Naive thymus-derived CD8-positive, alpha-beta T cell (primary cell): ENCODE measurements around the gene UST. TPM values are rescaled to one million over a fixed set of nuclear protein-coding genes. Genes with fewer than 3 reads are reported as not detected.
A peak's percentile ranks its signal among the peaks of the same experiment; 100 is the strongest.
"Not testable (repeated sequence)": the region's sequence is repeated elsewhere in the genome, so short reads cannot be mapped to it uniquely, and the experiment has no call there.

Experiments used
- ATAC-seq, 2 donors: fragments of 150-1000 bp; cut with Tn5 transposase in 1 of 2; sonication (Bioruptor Pico), chemical (Tn5 transposase) in 1 of 2; 1 replicate in 1 of 2; 2 replicates in 1 of 2; pipeline ENCODE4 v1.10.0; 2021; ENCODE audit warnings: mild to moderate bottlenecking in 2 of 2, moderate library complexity in 2 of 2
- POLR2A ChIA-PET: fragments of 350-600 bp; sonication (Branson Sonifier 250); formaldehyde crosslinking; loops from one replicate; lab custom pipeline; 2021; ENCODE audit warnings: antibody characterized with exemption; lab: Charles Lee
- DNase-seq, 10 donors: peaks; one replicate each; pipeline versions ENCODE4 v3.0.0 to v3.0.0-alpha.2; 2020 to 2022
- H3K27ac Mint-ChIP-seq, 10 donors: one replicate each; pipeline ENCODE4 v1.8.0; 2020 to 2022; ENCODE audit warnings: mild to moderate bottlenecking in 10 of 10, mixed read lengths in 10 of 10, moderate library complexity in 4 of 10, inconsistent platforms in 1 of 10
- H3K27me3 Mint-ChIP-seq, 5 donors: one replicate each; pipeline ENCODE4 v1.8.0; 2021 to 2022; ENCODE audit warnings: mixed read lengths in 5 of 5
- H3K36me3 Mint-ChIP-seq, 3 donors: one replicate each; pipeline ENCODE4 v1.8.0; 2020 to 2022; ENCODE audit warnings: mixed read lengths in 3 of 3, mild to moderate bottlenecking in 2 of 3, inconsistent platforms in 1 of 3
- H3K4me1 Mint-ChIP-seq, 4 donors: one replicate each; pipeline ENCODE4 v1.8.0; 2021 to 2022; ENCODE audit warnings: mixed read lengths in 4 of 4
- H3K4me3 Mint-ChIP-seq, 10 donors: one replicate each; pipeline ENCODE4 v1.8.0; 2020 to 2022; ENCODE audit warnings: mild to moderate bottlenecking in 10 of 10, mixed read lengths in 10 of 10, moderate library complexity in 6 of 10, inconsistent platforms in 1 of 10
- H3K9me3 Mint-ChIP-seq, 9 donors: one replicate each; pipeline ENCODE4 v1.8.0; 2020 to 2022; ENCODE audit warnings: mixed read lengths in 9 of 9, mild to moderate bottlenecking in 3 of 9, inconsistent platforms in 1 of 9, moderate library complexity in 1 of 9
- polyA plus RNA-seq, 3 donors: library from polyadenylated mRNA; unstranded; fragments of 300-500 nt; fragmentation: Illumina TruSeq; gene quantifications; one replicate each; pipeline ENCODE4 v1.2.3, GENCODE V29; 2021
- total RNA-seq, 8 experiments: library from RNA in 2 of 8; stranded (reverse) in 2 of 8; gene quantifications; one replicate each; pipeline ENCODE4 v1.2.3 and lab custom pipeline; 2021 to 2026

Gene UST
- total and polyA plus RNA-seq, 5 experiments from 2014 or later, result 0.08 to 1.4 (median 0.47) TPM

DNA sequence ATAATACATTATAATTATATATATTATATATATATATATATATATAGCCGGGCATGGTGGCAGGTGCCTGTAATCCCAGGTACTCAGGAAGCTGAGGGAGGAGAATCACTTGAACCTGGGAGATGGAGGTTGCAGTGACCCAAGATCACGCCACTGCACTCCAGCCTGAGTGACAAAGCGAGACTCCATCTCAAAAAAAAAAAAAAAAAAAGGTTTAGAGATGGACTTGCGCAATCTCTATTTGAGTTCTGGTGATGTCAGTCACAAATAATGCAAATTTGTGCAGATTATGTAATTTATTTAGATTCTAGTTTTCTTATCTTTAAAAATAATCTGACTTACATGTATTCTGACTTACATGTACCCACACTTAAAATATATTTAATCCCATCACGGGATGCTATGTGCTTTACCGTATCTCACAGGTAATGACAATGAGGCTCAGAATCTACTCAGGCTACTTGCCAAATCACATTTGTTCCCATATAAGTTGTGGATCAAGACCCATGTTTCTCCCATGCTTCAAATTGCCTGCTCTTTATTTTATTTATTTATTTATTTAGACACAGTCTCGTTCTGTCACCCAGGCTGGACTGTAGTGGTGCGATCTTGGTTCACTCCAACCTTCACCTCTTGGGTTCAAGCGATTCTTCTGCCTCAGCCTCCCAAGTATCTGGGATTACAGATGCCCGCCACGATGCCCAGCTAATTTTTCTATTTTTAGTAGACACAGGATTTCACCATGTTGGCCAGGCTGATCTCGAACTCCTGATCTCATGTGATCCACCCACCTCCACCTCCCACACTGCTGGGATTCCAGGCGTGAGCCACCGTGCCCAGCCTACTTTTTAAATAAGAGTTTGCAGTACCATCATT lies 7.6 kb upstream of the UST start:
- no peaks in the 10 kb centered on the region for H3K36me3 Mint-ChIP-seq
- peak in 1 of 10 donors; percentile 15 for DNase-seq
- ATAC-seq, result no peak
- H3K27ac Mint-ChIP-seq, result no peak overlapping the region
- POLR2A ChIA-PET, result no interaction called here
- peaks cover 0 to 4% (median 0%) of the 10 kb centered on the region in 4 donors for H3K4me1 Mint-ChIP-seq
- H3K4me3 Mint-ChIP-seq, result no peak overlapping the region
- peaks cover 10 to 20% (median 14%) of the 10 kb centered on the region in 5 donors for H3K27me3 Mint-ChIP-seq
- H3K9me3 Mint-ChIP-seq, result no peaks in the 10 kb centered on the region

DNA sequence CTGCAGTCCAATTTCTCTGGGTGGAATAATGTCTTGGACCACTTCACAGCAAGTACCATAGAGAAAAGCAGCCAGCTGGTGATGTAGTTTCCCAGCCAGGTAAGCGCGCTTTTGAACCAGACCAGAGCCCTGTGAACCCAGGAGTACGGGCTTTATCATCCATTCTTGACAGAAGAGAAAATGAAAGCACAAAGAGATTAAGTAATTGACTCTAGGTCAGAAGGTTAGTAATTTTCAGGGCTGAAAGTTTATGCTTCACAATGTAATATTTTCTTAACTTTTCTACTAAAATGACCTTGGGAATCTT lies 7.1 kb upstream of the UST start:
- Mint-ChIP-seq H3K27me3 (peaks cover 10 to 22% (median 18%) of the 10 kb centered on the region in 5 donors), H3K27ac (no peak overlapping the region), H3K4me3 (no peak overlapping the region), H3K4me1 (peaks cover 0 to 4% (median 0%) of the 10 kb centered on the region in 4 donors), H3K9me3 (no peaks in the 10 kb centered on the region), H3K36me3 (no peaks in the 10 kb centered on the region)
- DNase-seq (no peak), ATAC-seq (peak in 1 of 2 donors; percentile 60)
- POLR2A ChIA-PET, result no interaction called here

DNA sequence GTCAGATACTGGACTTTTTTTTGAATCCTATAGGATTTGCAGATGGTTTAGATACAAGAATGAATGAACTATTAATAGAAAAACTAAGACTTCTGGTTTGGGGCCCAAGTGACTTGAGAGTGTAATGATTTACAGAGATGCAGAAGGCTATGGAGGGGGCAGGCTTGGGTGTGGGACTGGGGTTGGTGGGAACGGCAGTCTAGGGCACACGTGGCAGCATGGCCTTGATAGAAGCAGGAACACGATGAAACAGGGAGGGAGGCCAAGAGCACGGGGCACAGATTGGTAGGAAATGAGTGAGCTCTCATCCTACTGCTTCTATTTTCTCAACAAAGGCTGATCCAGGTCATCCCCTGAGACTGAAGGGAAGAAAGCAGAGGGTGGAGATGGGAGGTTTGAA lies 3.4 kb upstream of the UST start:
- Mint-ChIP-seq H3K27ac (no peak overlapping the region), H3K4me3 (no peak overlapping the region), H3K36me3 (no peaks in the 10 kb centered on the region), H3K9me3 (peaks cover 0 to 1% (median 0%) of the 10 kb centered on the region in 9 donors), H3K27me3 (peaks cover 16 to 34% (median 27%) of the 10 kb centered on the region in 5 donors), H3K4me1 (peaks cover 8 to 16% (median 13%) of the 10 kb centered on the region in 4 donors)
- no peak for DNase-seq
- POLR2A ChIA-PET, result no interaction called here
- ATAC-seq, result no peak

DNA sequence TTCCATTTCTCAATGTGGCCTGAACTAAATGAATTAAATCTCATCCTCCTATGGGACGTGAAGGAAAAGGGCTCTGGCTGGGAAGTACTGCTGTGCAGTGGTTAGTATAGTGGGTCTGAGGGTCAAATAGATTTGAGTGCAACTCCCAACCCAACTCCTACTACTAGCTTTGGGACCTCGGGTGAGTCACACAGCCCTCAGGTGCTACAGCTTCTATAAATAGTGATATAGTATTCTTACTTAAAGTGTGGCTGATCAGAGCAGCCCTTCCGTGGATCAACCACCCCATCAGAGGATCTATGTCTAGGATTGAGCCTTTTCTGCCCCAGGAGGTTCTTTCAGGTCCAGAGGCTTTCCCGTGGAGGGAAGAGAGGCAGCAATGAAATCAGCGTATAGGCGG lies 904 bp upstream of the UST start:
- ATAC-seq, result no peak
- no peak for DNase-seq
- Mint-ChIP-seq H3K9me3 (peaks cover 0 to 1% (median 0%) of the 10 kb centered on the region in 9 donors), H3K27ac (peak overlapping the region in 6 of 10 donors; percentile 69 to 93 (median 88)), H3K4me1 (peaks cover 11 to 28% (median 21%) of the 10 kb centered on the region in 4 donors), H3K4me3 (peak overlapping the region; percentile 92 to 99 (median 96)), H3K36me3 (no peaks in the 10 kb centered on the region), H3K27me3 (peaks cover 20 to 58% (median 36%) of the 10 kb centered on the region in 5 donors)
- POLR2A ChIA-PET, result no interaction called here

DNA sequence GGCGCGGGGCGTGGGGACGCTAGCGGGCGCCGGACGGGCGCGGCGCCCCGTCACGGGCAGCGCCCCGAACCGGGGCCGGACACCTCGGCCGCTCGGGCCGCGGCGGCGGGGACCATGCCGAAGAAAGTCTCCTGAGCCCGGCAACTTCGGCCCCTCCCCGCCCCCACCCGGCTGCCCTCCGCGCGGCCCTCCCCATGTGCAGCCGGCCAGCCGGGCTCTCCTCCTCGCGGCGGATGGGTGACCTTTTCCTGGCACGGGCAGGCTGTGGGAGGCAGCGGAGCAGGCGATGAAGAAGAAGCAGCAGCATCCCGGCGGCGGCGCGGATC lies 278 bp downstream of the UST start:
- H3K9me3 Mint-ChIP-seq, result peaks cover 0 to 1% (median 0%) of the 10 kb centered on the region in 9 donors
- ATAC-seq (peak in 1 of 2 donors; percentile 28), DNase-seq (peak in 1 of 10 donors; percentile 11)
- H3K36me3 Mint-ChIP-seq, result no peaks in the 10 kb centered on the region
- H3K27me3 Mint-ChIP-seq, result peaks cover 18 to 63% (median 44%) of the 10 kb centered on the region in 5 donors
- peak overlapping the region in 2 of 10 donors; percentile 22 to 61 for H3K27ac Mint-ChIP-seq
- H3K4me3 Mint-ChIP-seq, result peak overlapping the region; percentile 70 to 99 (median 81)
- peaks cover 11 to 28% (median 21%) of the 10 kb centered on the region in 4 donors for H3K4me1 Mint-ChIP-seq
- POLR2A ChIA-PET, result interaction anchor here (0.6 to 2.4 kb wide), 2 partner anchors 14 to 348 kb away, joined by 3 to 14 read pairs; no protein-coding TSS in a partner anchor

DNA sequence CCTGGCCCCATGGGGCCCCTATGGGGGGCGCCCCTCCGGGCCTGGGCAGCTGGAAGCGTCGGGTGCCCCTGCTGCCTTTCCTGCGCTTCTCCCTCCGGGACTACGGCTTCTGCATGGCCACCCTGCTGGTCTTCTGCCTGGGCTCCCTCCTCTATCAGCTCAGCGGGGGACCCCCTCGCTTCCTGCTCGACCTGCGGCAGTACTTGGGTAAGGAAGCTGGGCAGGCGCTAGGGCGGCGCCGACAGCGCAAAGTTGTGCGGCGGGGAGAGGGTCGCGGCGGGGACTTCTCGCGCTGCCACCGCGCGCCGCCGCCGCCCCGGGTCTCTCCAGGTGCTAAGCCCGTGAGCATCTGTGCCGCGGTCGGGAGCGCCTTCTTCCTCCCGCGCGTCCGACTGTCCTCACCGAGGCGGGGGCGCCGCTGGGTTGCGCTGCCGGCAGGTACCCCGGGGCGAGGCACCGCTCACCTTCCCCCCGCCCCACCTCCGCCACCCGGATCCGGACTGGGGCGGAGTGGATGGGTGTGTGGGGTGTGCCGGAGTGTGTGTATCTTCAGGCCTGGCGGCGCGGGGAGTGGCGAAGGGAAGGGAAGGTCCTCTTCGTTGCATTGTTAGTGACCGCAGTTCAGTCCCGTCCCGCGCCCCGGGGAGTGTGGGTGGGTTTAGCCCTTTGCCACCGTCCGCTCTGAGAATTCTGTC lies 788 bp downstream of the UST start:
- peak overlapping the region in 4 of 10 donors; percentile 62 to 74 (median 68) for H3K27ac Mint-ChIP-seq
- POLR2A ChIA-PET, result interaction anchor here (0.6 to 2.4 kb wide), 3 partner anchors 13 to 348 kb away, joined by 3 to 14 read pairs (median 3); no protein-coding TSS in a partner anchor
- peaks cover 11 to 28% (median 21%) of the 10 kb centered on the region in 4 donors for H3K4me1 Mint-ChIP-seq
- peak overlapping the region; percentile 70 to 99 (median 81) for H3K4me3 Mint-ChIP-seq
- H3K9me3 Mint-ChIP-seq, result peaks cover 0 to 1% (median 0%) of the 10 kb centered on the region in 9 donors
- H3K27me3 Mint-ChIP-seq, result peaks cover 18 to 63% (median 42%) of the 10 kb centered on the region in 5 donors
- H3K36me3 Mint-ChIP-seq, result no peaks in the 10 kb centered on the region
- DNase-seq (peak in 9 of 10 donors; percentile 33 to 74 (median 53)), ATAC-seq (peak; percentile 67 to 78)

DNA sequence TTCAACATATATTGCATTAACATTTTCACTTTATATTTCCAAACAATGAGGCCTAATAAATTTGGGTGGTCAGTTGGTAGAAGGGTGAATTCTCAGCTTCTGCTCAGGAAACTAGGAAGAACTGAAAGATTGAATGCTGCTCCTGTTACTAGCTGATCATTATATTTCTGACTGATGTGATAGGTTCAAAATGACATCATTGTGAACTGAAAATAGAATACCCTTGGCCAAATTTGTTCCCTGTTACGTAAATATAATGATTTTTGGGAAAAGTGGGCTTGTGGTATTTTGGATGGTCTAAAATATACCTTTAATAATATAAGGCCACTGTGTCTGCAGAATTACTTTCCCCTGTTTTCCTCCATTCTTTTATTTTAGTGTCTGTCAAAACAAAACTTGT lies 2.8 kb downstream of the UST start:
- peaks cover 0 to 1% (median 0%) of the 10 kb centered on the region in 9 donors for H3K9me3 Mint-ChIP-seq
- H3K4me1 Mint-ChIP-seq, result peaks cover 11 to 28% (median 21%) of the 10 kb centered on the region in 4 donors
- peaks cover 16 to 47% (median 33%) of the 10 kb centered on the region in 5 donors for H3K27me3 Mint-ChIP-seq
- POLR2A ChIA-PET, result interaction anchor here (1.4 kb wide), 1 partner anchor 9 kb away, joined by 4 read pairs; no protein-coding TSS in a partner anchor
- DNase-seq (no peak), ATAC-seq (no peak)
- no peaks in the 10 kb centered on the region for H3K36me3 Mint-ChIP-seq
- H3K4me3 Mint-ChIP-seq, result peak overlapping the region in 5 of 10 donors; percentile 49 to 99 (median 84)
- H3K27ac Mint-ChIP-seq, result no peak overlapping the region

DNA sequence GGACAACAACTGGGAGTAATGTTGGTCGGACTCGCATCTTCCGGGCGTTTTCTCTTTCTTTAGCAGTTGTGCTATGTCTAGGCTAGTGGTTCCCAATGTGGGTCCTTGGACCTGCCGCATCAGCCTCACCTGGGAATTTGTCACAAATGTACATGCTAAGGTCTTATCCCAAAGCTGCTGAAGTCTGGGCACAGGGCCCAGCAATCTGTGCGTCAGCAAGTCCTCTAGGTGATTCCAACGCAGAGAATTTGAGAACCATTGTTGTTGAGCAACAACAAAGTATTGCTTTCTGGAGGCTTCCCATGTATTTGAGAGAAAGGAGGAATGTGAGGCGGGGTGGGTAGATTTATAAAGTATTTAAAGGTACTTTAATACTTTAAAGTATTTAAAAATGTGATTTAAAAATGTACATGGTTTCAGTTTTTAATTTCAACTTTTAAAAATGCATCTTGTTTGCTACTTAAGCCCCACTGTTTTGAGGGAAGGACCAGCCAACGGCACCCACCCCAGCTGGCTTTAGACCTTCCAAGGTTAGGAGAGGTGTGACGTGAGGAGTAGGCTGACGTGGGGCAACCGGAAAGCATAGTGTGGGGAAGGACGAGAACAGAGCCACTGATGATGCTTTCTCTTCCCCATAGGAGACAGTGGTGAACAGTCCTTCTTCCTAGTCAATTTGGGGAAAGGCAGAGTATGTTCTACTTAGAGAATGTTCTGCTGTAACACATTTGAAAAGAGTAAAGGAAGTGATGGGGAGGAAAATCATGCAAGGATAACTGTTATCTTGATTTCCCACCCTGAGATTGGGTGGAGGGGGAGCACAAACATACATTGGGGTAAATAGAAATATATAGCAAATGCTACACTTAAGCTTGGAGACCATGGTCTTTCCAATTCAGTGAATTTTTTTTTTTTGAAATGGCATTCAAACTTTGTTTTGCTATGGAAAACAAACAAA lies 4.3 kb downstream of the UST start:
- POLR2A ChIA-PET, result interaction anchor here (0.5 to 0.9 kb wide), 2 partner anchors 8 to 10 kb away, joined by 3 to 4 read pairs; no protein-coding TSS in a partner anchor
- DNase-seq (no peak), ATAC-seq (no peak)
- H3K27me3 Mint-ChIP-seq, result peaks cover 14 to 36% (median 24%) of the 10 kb centered on the region in 5 donors
- H3K36me3 Mint-ChIP-seq, result no peaks in the 10 kb centered on the region
- H3K4me1 Mint-ChIP-seq, result peaks cover 11 to 24% (median 19%) of the 10 kb centered on the region in 4 donors
- peak overlapping the region in 1 of 10 donors; percentile 31 for H3K27ac Mint-ChIP-seq
- H3K9me3 Mint-ChIP-seq, result peaks cover 0 to 1% (median 0%) of the 10 kb centered on the region in 9 donors
- no peak overlapping the region for H3K4me3 Mint-ChIP-seq

DNA sequence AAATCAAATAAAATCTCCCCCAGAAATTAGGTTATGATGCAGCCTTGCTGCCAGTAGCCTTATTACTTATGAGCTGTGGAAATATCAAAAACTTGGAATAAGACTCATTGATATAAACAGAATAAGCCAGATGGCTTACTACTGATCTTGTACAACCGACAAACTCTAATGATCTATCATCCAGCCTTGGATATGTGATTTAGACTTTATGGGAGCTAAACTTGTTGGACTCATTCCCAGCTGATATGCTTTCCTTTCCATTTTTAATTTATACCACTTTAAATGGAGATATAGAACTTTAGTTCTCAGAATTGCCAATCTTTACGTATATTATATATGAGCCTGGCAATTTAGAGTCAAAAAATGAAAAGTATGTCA lies 5.0 kb downstream of the UST start:
- POLR2A ChIA-PET, result interaction anchor here (0.9 kb wide), 1 partner anchor 9 kb away, joined by 3 read pairs; no protein-coding TSS in a partner anchor
- ATAC-seq, result no peak
- Mint-ChIP-seq H3K27me3 (peaks cover 12 to 43% (median 21%) of the 10 kb centered on the region in 5 donors), H3K4me1 (peaks cover 7 to 24% (median 13%) of the 10 kb centered on the region in 4 donors), H3K4me3 (no peak overlapping the region), H3K27ac (no peak overlapping the region), H3K9me3 (peaks cover 0 to 1% (median 0%) of the 10 kb centered on the region in 9 donors), H3K36me3 (no peaks in the 10 kb centered on the region)
- DNase-seq, result no peak

DNA sequence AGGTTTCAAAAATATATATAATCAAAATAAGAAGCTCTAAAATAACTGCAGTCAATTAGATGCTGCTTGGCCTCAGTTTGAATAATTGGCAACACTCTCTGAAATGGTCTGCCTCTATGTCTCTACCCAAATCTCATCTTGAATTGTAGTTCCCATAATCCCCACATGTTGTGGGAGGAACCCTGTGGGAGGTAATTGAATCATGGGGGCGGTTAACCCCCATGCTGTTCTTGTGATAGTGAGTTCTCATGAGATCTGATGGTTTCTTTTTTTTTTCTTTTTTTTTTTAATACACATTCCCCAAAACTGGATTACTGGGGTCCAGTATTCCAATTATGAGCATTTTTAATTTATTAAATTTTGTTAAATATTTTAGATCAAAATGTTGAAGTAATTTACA lies 8.5 kb downstream of the UST start:
- POLR2A ChIA-PET, H3K27ac Mint-ChIP-seq, H3K4me3 Mint-ChIP-seq, DNase-seq, ATAC-seq, H3K9me3 Mint-ChIP-seq, H3K36me3 Mint-ChIP-seq: not testable (repeated sequence)
- Mint-ChIP-seq H3K27me3 (peaks cover 4 to 24% (median 8%) of the 10 kb centered on the region in 5 donors), H3K4me1 (peaks cover 8 to 36% (median 18%) of the 10 kb centered on the region in 4 donors)

DNA sequence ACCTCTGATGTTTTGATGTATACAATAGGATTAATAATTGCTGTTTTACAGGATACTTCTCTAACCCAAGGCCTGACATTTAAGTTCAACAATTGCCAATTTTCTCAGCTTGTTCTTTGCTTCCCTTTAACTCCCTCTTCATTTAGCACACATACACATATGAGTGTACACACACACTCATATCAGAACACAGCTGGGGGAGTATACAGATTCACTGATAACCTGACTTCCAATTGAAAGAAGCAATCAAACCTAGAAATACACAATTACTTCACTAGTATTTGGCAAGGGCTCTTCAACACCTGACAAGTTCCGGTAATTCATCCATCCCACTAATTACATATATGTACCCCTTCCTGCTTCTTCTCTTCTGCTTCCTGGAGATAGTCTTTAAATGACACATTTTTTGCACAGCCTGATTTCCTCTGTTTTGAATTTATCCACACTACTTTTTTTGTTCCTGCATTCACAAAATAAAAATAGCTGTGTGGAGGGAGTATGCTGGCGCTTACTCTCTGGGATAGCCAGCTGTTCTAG lies 11.2 kb downstream of the UST start:
- Mint-ChIP-seq H3K4me1 (peaks cover 20 to 62% (median 42%) of the 10 kb centered on the region in 4 donors), H3K27ac (peak overlapping the region; percentile 50 to 90 (median 75)), H3K27me3 (peaks cover 0 to 14% (median 2%) of the 10 kb centered on the region in 5 donors), H3K9me3 (no peaks in the 10 kb centered on the region), H3K36me3 (no peaks in the 10 kb centered on the region), H3K4me3 (peak overlapping the region in 5 of 10 donors; percentile 12 to 47 (median 35))
- no peak for DNase-seq
- POLR2A ChIA-PET, result interaction anchor here (1.4 kb wide), 1 partner anchor 8 kb away, joined by 4 read pairs; no protein-coding TSS in a partner anchor
- no peak for ATAC-seq
